GM12892 (cell line): ENCODE results near the gene NASP.

Source experiments
- POLR2A ChIP-seq: IDR thresholded peaks from 2 replicates; pipeline ENCODE4 v1.6.1; 2011; ENCODE audit warnings: low read depth, low read length, control low read depth
- POLR2AphosphoS5 ChIP-seq: IDR thresholded peaks from 2 replicates; pipeline ENCODE4 v1.6.1; 2011; ENCODE audit warnings: low read depth, low read length, control low read depth
- TAF1 ChIP-seq: IDR thresholded peaks from 2 replicates; pipeline ENCODE4 v1.6.1; 2011; ENCODE audit warnings: low read depth, mild to moderate bottlenecking, control low read depth, low read length, borderline replicate concordance

DNA sequence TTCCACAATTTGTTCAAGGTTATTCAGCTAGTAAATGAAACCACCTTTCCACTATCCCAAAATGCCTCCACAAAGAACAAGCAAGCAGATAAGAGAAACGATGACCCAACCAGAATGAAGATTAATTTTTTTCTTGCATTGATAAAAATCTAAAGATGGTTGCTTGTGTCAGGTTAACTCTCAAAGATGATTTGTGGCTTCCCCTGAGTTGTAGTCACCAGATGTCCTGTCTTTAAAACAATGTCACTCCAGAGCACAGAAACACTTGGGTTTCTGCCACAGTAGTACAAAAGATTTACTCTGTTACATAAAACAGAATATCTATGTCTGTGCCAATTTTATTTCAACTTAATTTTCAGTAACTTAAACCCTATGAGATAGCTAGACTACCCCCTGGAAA lies 51.4 kb downstream of the NASP start:
- TF ChIP-seq TAF1 (no peak), POLR2A (no peak), POLR2AphosphoS5 (no peak)
